Endodermal cell (in vitro differentiated cells): Measurements from ENCODE around the gene CBX2. TPM values are rescaled to one million over a fixed set of nuclear protein-coding genes. Genes with fewer than 3 reads are reported as not detected.

Experiments
- DNase-seq: peaks from one replicate; pipeline ENCODE4 v3.0.0-alpha.2; 2017
- H3K27ac ChIP-seq: 2 replicates; pipeline ENCODE4 v1.5.1; 2013; ENCODE audit warnings: mild to moderate bottlenecking, low read depth, low read length, moderate library complexity
- H3K27me3 ChIP-seq: 2 replicates; pipeline ENCODE4 v1.6.1; 2013; ENCODE audit warnings: mild to moderate bottlenecking, low read length, moderate library complexity; ENCODE audit not compliant: insufficient read depth, control insufficient read depth, poor library complexity, severe bottlenecking
- H3K36me3 ChIP-seq: 2 replicates; pipeline ENCODE4 v1.7.0; 2013; ENCODE audit warnings: mild to moderate bottlenecking, low read length, moderate library complexity; ENCODE audit not compliant: control insufficient read depth, insufficient read depth
- H3K4me1 ChIP-seq: one replicate; pipeline ENCODE4 v1.7.0; 2013; ENCODE audit warnings: low read length; ENCODE audit not compliant: control insufficient read depth, insufficient read depth
- H3K4me3 ChIP-seq: 2 replicates; pipeline ENCODE4 v1.5.1; 2013; ENCODE audit warnings: mild to moderate bottlenecking, low read length, moderate library complexity
- H3K9ac ChIP-seq: 2 replicates; pipeline ENCODE4 v1.6.1; 2013; ENCODE audit warnings: mild to moderate bottlenecking, low read length, moderate library complexity; ENCODE audit not compliant: poor library complexity, severe bottlenecking; ENCODE audit errors: extremely low read depth
- H3K9me3 ChIP-seq: 2 replicates; pipeline ENCODE4 v1.6.1; 2013; ENCODE audit warnings: mild to moderate bottlenecking, low read length, moderate library complexity; ENCODE audit not compliant: control insufficient read depth
- H3K27ac Mint-ChIP-seq: 2 replicates; pipeline ENCODE4 v1.8.0; 2020; ENCODE audit warnings: mixed read lengths
- H3K27me3 Mint-ChIP-seq: 2 replicates; pipeline ENCODE4 v1.8.0; 2021; ENCODE audit warnings: mild to moderate bottlenecking, mixed read lengths; ENCODE audit not compliant: insufficient read depth
- H3K36me3 Mint-ChIP-seq: 2 replicates; pipeline ENCODE4 v1.8.0; 2020; ENCODE audit warnings: low read depth, mixed read lengths
- H3K4me1 Mint-ChIP-seq: 2 replicates; pipeline ENCODE4 v1.8.0; 2020; ENCODE audit warnings: mixed read lengths
- H3K4me3 Mint-ChIP-seq: 2 replicates; pipeline ENCODE4 v1.8.0; 2020; ENCODE audit warnings: mild to moderate bottlenecking, moderate library complexity, mixed read lengths
- H3K9me3 Mint-ChIP-seq: 2 replicates; pipeline ENCODE4 v1.8.0; 2020; ENCODE audit warnings: mild to moderate bottlenecking, mixed read lengths
- WGBS, 2 experiments: methylation state at CpG; one replicate each; pipeline versions ENCODE4 v1.1.5 to v1.1.7; 2013; ENCODE audit warnings: missing lambda C conversion rate in 2 of 2, mixed read lengths in 1 of 2; ENCODE audit not compliant: insufficient coverage in 1 of 2, insufficient read length in 1 of 2; 5-methylcytosine and 5-hydroxymethylcytosine counted together
- total RNA-seq, 2 donors: library from RNA; stranded (reverse); fragmentation: NEBNext Ultra II Directional in 1 of 2; extraction: Animal tissue kit (Norgen Biotek cat#: 25700) in 1 of 2; gene quantifications; 2 replicates in 1 of 2; 3 replicates in 1 of 2; pipeline ENCODE4 v1.2.1, GENCODE V29; 2021
- TF ChIP-seq, protein P1 (sequence below): fragments of 200-600 bp; sonication (generic); conservative IDR thresholded peaks from 2 replicates; pipeline ENCODE4 v1.5.0; 2021; ENCODE audit warnings: antibody characterized with exemption, mild to moderate bottlenecking

Gene CBX2
- total RNA-seq, 2 donors from 2014 or later, result 75.0 to 78.6 TPM

DNA sequence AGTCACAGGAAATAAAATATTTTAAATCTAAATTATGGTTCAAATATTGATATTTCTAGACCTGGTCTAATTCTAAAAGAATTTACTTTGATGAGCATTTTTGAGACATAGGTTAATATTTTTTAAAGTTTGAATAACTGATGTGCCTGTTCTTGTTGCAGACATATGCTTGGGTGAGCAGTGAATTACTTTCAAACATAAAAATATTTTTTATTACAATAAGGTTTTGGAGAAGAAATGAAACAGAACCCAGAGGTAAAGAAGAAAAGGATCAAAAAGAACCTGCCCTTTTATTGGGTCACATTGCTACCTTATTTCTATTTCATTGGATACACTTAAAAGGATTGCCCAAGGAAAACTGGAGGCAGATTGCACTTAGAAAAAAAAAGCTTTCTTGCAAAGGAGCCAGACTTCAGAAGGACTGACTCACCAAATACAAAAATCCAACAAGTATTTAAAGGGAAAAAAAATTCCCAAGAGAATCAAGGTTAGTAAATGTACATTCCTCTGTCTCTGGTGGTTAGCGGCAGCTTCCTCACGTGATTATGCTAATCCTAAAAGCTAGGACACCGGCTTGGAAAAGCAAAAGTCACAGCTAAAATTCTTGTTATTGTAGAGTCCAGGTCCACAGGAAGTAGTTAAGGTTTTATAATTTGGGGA lies 28.7 kb upstream of the CBX2 start:
- Mint-ChIP-seq H3K4me3 (no peak overlapping the region), H3K27me3 (peaks cover 65% of the 10 kb centered on the region), H3K36me3 (no peaks in the 10 kb centered on the region), H3K9me3 (no peaks in the 10 kb centered on the region), H3K27ac (no peak overlapping the region), H3K4me1 (peaks cover 3% of the 10 kb centered on the region)
- Histone ChIP-seq H3K9me3 (no peaks in the 10 kb centered on the region), H3K9ac (no peak overlapping the region), H3K36me3 (no peaks in the 10 kb centered on the region), H3K4me3 (no peak overlapping the region), H3K27ac (no peak overlapping the region), H3K4me1 (no peaks in the 10 kb centered on the region), H3K27me3 (peaks cover 71% of the 10 kb centered on the region)
- DNase-seq, result no peak
- WGBS, 2 experiments, result 0 to 43% methylated on average over 1 to 3 of the region's 3 CpGs
- TF ChIP-seq, protein P1, sequence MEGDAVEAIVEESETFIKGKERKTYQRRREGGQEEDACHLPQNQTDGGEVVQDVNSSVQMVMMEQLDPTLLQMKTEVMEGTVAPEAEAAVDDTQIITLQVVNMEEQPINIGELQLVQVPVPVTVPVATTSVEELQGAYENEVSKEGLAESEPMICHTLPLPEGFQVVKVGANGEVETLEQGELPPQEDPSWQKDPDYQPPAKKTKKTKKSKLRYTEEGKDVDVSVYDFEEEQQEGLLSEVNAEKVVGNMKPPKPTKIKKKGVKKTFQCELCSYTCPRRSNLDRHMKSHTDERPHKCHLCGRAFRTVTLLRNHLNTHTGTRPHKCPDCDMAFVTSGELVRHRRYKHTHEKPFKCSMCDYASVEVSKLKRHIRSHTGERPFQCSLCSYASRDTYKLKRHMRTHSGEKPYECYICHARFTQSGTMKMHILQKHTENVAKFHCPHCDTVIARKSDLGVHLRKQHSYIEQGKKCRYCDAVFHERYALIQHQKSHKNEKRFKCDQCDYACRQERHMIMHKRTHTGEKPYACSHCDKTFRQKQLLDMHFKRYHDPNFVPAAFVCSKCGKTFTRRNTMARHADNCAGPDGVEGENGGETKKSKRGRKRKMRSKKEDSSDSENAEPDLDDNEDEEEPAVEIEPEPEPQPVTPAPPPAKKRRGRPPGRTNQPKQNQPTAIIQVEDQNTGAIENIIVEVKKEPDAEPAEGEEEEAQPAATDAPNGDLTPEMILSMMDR, result no peak

DNA sequence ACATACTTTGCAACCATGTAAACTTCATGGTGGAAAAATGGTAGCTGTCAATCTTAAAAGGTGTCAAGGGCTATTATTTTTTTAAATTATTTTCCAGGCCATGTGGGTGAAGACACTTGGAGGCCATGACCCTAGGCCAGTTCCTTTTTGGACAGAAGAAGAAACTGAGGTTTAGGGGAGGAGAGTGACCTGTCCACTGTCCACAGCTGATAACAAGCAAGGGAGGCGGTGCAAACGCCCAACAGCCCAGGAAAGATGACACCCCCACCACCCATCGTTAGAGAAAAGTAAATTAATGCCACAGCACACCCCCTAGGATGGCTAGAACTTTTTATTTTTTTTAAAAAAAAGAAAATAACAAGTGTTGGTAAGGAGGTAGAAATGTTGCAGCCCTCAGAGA lies 28.0 kb upstream of the CBX2 start:
- 80% methylated on average over 1 of the region's 3 CpGs; no CpG with 5 or more reads in 1 of the 2 experiments for WGBS, 2 experiments
- Mint-ChIP-seq H3K4me1 (peaks cover 3% of the 10 kb centered on the region), H3K4me3 (no peak overlapping the region), H3K36me3 (no peaks in the 10 kb centered on the region), H3K27ac (no peak overlapping the region), H3K27me3 (peaks cover 59% of the 10 kb centered on the region), H3K9me3 (no peaks in the 10 kb centered on the region)
- no peaks in the 10 kb centered on the region for H3K36me3 ChIP-seq
- H3K27ac ChIP-seq, result no peak overlapping the region
- TF ChIP-seq, protein P1, result no peak
- H3K9ac ChIP-seq, result no peak overlapping the region
- no peaks in the 10 kb centered on the region for H3K9me3 ChIP-seq
- DNase-seq, result no peak
- peaks cover 67% of the 10 kb centered on the region for H3K27me3 ChIP-seq
- H3K4me3 ChIP-seq, result no peak overlapping the region
- no peaks in the 10 kb centered on the region for H3K4me1 ChIP-seq

DNA sequence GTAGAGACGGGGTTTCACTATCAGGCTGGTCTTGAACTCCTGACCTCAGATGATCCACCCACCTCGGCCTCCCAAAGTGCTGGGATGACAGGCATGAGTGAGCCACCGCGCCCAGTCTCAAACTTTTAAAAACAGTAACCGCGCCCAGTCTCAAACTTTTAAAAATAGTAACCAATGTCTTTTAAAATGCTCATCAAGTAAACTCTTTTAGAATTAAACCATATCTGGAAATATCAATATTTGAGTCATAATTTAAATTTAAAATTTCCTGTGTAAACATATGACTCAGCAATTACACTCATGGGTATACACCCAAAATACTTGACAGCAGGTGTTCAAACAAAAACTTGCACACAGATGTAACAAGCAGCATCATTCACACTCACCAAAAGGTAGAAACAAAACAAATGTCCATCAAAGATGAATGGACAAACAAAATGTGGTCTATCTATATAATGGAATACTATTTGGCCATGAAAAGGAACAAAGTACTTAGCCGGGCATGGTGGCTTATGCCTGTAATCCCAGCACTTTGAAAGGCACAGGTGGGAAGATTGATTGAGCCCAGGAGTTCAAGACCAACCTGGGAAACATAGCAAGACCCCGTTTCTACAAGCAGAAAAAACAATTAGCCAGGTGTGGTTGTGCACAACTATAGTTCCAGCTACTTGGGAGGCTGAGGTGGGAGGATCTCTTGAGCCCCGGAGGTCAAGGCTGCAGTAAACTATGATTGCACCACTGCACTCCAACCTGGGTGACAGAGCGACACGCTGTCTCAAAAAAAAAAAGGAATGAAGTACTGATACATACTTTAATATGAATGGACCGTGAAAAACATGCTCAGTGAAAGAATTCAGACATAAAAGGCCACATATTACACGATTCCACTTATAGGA lies 27.1 kb upstream of the CBX2 start:
- no peak for DNase-seq
- no peaks in the 10 kb centered on the region for H3K4me1 ChIP-seq
- Mint-ChIP-seq H3K9me3 (no peaks in the 10 kb centered on the region), H3K27me3 (peaks cover 52% of the 10 kb centered on the region), H3K36me3 (no peaks in the 10 kb centered on the region), H3K4me1 (peaks cover 3% of the 10 kb centered on the region), H3K4me3 (no peak overlapping the region), H3K27ac (no peak overlapping the region)
- 93% methylated on average over 9 to 13 of the region's 13 CpGs for WGBS, 2 experiments
- H3K36me3 ChIP-seq, result no peaks in the 10 kb centered on the region
- H3K9ac ChIP-seq, result no peak overlapping the region
- H3K4me3 ChIP-seq, result no peak overlapping the region
- H3K27me3 ChIP-seq, result peaks cover 58% of the 10 kb centered on the region
- H3K9me3 ChIP-seq, result no peaks in the 10 kb centered on the region
- TF ChIP-seq, protein P1, result no peak
- no peak overlapping the region for H3K27ac ChIP-seq
